Activated B cell treated with CpG ODN at 0.5 μM for 24 hours (primary cell): ENCODE data around the gene CCDC38. TPM values are rescaled to one million over a fixed set of nuclear protein-coding genes. Genes with fewer than 3 reads are reported as not detected.

Experiments used
- ATAC-seq: fragments of 200-7000 bp; cut with Tn5 transposase; one replicate; pipeline ENCODE4 v1.10.0; 2021; ENCODE audit warnings: low read depth, mild to moderate bottlenecking, moderate library complexity
- CTCF ChIA-PET: fragments of 350-600 bp; sonication (Branson Sonifier 250); formaldehyde crosslinking; loops from one replicate; lab custom pipeline; 2021; ENCODE audit warnings: antibody characterized with exemption; lab: Charles Lee
- POLR2A ChIA-PET: fragments of 350-600 bp; sonication (Branson Sonifier 250); formaldehyde crosslinking; loops from one replicate; lab custom pipeline; 2021; ENCODE audit warnings: antibody characterized with exemption; lab: Charles Lee
- DNase-seq: peaks from one replicate; pipeline ENCODE4 v3.0.0; 2022
- H3K27ac Mint-ChIP-seq: one replicate; pipeline ENCODE4 v1.8.0; 2020; ENCODE audit warnings: mixed read lengths
- H3K27me3 Mint-ChIP-seq: one replicate; pipeline ENCODE4 v1.8.0; 2021; ENCODE audit warnings: mixed read lengths
- H3K36me3 Mint-ChIP-seq: one replicate; pipeline ENCODE4 v1.8.0; 2021; ENCODE audit warnings: low read depth, mixed read lengths
- H3K4me1 Mint-ChIP-seq: one replicate; pipeline ENCODE4 v1.8.0; 2021; ENCODE audit warnings: mixed read lengths
- H3K4me3 Mint-ChIP-seq: one replicate; pipeline ENCODE4 v1.8.0; 2020; ENCODE audit warnings: mild to moderate bottlenecking, mixed read lengths
- H3K9me3 Mint-ChIP-seq: one replicate; pipeline ENCODE4 v1.8.0; 2020; ENCODE audit warnings: mixed read lengths
- intact Hi-C: fragments of 100-400 bp; cut with micrococcal nuclease; formaldehyde crosslinking; loops from one replicate; pipeline ENCODE4 v1.15.1; 2024
- total RNA-seq: library from RNA; stranded (reverse); gene quantifications from 2 replicates; pipeline ENCODE4 v1.2.3, GENCODE V29; 2022
- TF ChIP-seq, protein P1 (sequence below): fragments of 200-600 bp; IDR thresholded peaks from one replicate; pipeline ENCODE4 v1.8.0; 2022; ENCODE audit warnings: antibody characterized with exemption, mild to moderate bottlenecking

The CCDC38 gene
- total RNA-seq, 1 donor from 2014 or later, result 0.09 TPM

- CTCF ChIA-PET, result no interaction called here
- H3K4me1 Mint-ChIP-seq, result no peaks in the 10 kb centered on the region
These were observed 20.7 kb upstream of the CCDC38 start for GRCh38 chr12:95963096-95963495.

GRCh38 chr12:95962222-95962621, 19.8 kb upstream of the CCDC38 start:
- ATAC-seq (no peak), DNase-seq (no peak)
- CTCF ChIA-PET, result interaction anchor here (1.3 kb wide), 1 partner anchor 253 kb away, joined by 4 read pairs; no protein-coding TSS in a partner anchor
- H3K27me3 Mint-ChIP-seq, result no peaks in the 10 kb centered on the region
- TF ChIP-seq, protein P1, sequence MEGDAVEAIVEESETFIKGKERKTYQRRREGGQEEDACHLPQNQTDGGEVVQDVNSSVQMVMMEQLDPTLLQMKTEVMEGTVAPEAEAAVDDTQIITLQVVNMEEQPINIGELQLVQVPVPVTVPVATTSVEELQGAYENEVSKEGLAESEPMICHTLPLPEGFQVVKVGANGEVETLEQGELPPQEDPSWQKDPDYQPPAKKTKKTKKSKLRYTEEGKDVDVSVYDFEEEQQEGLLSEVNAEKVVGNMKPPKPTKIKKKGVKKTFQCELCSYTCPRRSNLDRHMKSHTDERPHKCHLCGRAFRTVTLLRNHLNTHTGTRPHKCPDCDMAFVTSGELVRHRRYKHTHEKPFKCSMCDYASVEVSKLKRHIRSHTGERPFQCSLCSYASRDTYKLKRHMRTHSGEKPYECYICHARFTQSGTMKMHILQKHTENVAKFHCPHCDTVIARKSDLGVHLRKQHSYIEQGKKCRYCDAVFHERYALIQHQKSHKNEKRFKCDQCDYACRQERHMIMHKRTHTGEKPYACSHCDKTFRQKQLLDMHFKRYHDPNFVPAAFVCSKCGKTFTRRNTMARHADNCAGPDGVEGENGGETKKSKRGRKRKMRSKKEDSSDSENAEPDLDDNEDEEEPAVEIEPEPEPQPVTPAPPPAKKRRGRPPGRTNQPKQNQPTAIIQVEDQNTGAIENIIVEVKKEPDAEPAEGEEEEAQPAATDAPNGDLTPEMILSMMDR, result no peak
- no peak overlapping the region for H3K27ac Mint-ChIP-seq
- no peaks in the 10 kb centered on the region for H3K9me3 Mint-ChIP-seq
- H3K4me1 Mint-ChIP-seq, result no peaks in the 10 kb centered on the region
- POLR2A ChIA-PET, result no interaction called here
- intact Hi-C loops, result no loop called here
- peaks cover 4% of the 10 kb centered on the region for H3K36me3 Mint-ChIP-seq
- H3K4me3 Mint-ChIP-seq, result no peak overlapping the region

More at GRCh38 chr12:95963096-95963495, 20.7 kb upstream of the CCDC38 start:
- H3K27me3 Mint-ChIP-seq, result no peaks in the 10 kb centered on the region
- H3K27ac Mint-ChIP-seq, result no peak overlapping the region
- POLR2A ChIA-PET, result no interaction called here
- H3K4me3 Mint-ChIP-seq, result no peak overlapping the region
- intact Hi-C loops, result no loop called here
- TF ChIP-seq, protein P1, result no peak
- peaks cover 4% of the 10 kb centered on the region for H3K36me3 Mint-ChIP-seq
- ATAC-seq (peak; percentile 21), DNase-seq (no peak)
- no peaks in the 10 kb centered on the region for H3K9me3 Mint-ChIP-seq

DNA sequence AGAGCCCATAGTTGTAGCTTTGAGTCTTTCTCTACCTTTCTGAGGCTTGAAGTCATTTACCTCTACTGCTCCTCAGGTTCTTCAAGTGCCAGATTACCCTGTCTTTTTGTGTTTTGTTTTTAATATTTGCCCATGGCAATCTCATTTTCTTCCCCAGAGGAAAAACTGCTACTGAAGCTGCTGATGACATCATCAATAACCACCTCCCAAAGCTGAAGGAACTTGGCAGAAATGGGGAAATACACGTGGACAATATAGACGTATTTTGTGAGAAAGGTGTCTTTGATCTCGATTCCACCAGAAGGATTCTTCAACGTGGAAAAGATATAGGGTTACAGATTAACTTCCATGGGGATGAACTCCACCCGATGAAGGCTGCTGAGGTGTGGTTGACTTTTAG, 17.8 kb upstream of the CCDC38 start:
- ATAC-seq (no peak), DNase-seq (no peak)
- ChIA-PET POLR2A (no interaction called here), CTCF (no interaction called here)
- Mint-ChIP-seq H3K4me1 (no peaks in the 10 kb centered on the region), H3K36me3 (no peaks in the 10 kb centered on the region), H3K9me3 (no peaks in the 10 kb centered on the region), H3K27me3 (no peaks in the 10 kb centered on the region), H3K4me3 (no peak overlapping the region), H3K27ac (no peak overlapping the region)
- TF ChIP-seq, protein P1, result no peak
- intact Hi-C loops, result no loop called here

DNA sequence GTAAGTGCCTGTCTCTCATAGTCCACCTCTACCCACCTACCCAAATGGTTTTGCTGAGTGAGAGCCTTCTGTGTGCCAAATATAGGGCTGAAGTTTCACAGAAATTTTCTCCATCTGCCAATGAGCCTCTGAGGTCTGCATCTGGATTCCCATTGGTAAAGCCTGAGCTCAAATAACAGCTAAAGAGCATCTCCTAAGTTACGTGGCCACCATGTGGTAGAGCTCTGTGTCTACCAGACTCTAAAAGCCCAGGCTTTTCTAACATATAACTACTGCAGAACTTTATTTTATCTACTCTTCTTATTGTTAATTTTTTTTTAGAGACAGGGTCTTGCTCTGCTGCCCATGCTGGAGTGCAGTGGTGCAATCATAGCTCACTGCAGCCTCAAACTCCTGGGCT, 16.7 kb upstream of the CCDC38 start:
- DNase-seq (no peak), ATAC-seq (no peak)
- H3K27me3 Mint-ChIP-seq, result no peaks in the 10 kb centered on the region
- intact Hi-C loops, result no loop called here
- H3K9me3 Mint-ChIP-seq, result no peaks in the 10 kb centered on the region
- no peak overlapping the region for H3K27ac Mint-ChIP-seq
- POLR2A ChIA-PET, result interaction anchor here (0.6 kb wide), 1 partner anchor 16 kb away, joined by 3 read pairs; the partner anchor contains the start of gene AMDHD1
- TF ChIP-seq, protein P1, result no peak
- H3K36me3 Mint-ChIP-seq, result no peaks in the 10 kb centered on the region
- CTCF ChIA-PET, result no interaction called here
- H3K4me3 Mint-ChIP-seq, result no peak overlapping the region
- no peaks in the 10 kb centered on the region for H3K4me1 Mint-ChIP-seq

DNA sequence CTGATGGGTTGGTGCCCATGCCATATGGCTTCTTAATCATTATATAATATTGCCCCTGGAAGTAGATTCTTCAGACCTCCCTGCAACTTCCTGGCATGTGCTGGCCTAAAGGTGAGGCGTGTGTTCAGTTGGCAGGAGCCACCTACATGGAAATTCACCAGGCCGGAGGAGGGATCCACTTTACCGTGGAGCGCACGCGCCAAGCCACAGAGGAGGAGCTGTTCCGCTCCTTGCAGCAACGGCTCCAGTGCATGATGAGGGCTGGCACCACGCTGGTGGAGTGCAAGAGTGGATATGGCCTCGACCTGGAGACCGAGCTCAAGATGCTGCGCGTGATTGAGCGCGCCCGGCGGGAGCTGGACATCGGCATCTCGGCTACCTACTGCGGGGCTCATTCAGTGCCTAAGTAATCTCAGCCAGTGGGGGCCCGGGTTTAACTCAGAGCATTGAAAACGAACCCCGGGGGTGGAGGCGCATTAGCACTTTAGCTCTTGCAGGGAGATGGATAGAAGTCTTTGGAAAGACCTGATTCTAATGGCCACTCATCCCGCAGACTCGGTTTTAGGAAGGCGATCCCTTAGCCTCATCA, 14.2 kb upstream of the CCDC38 start:
- intact Hi-C loops, result no loop called here
- Mint-ChIP-seq H3K27ac (no peak overlapping the region), H3K27me3 (no peaks in the 10 kb centered on the region), H3K4me1 (no peaks in the 10 kb centered on the region), H3K4me3 (no peak overlapping the region), H3K36me3 (no peaks in the 10 kb centered on the region), H3K9me3 (no peaks in the 10 kb centered on the region)
- DNase-seq, result no peak
- POLR2A ChIA-PET, result no interaction called here
- ATAC-seq, result no peak
- TF ChIP-seq, protein P1, result no peak
- CTCF ChIA-PET, result no interaction called here
